DOHH2 (cell line): ENCODE measurements around the gene CTBP1.

ENCODE experiments used
- H3F3A ChIP-seq: fragments of 200-600 bp; sonication (generic), shearing (Covaris generic); 2 replicates; pipeline ENCODE4 v1.6.0; 2016; ENCODE audit warnings: antibody characterized with exemption, mild to moderate bottlenecking; ENCODE audit not compliant: control insufficient read depth, insufficient read depth
- H3K27ac ChIP-seq: fragments of 200-600 bp; sonication (generic); 2 replicates; pipeline ENCODE4 v1.5.1; 2014; ENCODE audit warnings: low read depth, mild to moderate bottlenecking, low read length, moderate library complexity
- H3K27me3 ChIP-seq: fragments of 200-600 bp; sonication (generic); 2 replicates; pipeline ENCODE4 v1.6.1; 2014; ENCODE audit warnings: mild to moderate bottlenecking, low read length, mixed read lengths; ENCODE audit not compliant: control insufficient read depth
- H3K36me3 ChIP-seq: fragments of 200-600 bp; sonication (generic); 2 replicates; pipeline ENCODE4 v1.6.1; 2014; ENCODE audit warnings: mild to moderate bottlenecking, low read length, moderate library complexity, mixed read lengths; ENCODE audit not compliant: control insufficient read depth
- H3K4me1 ChIP-seq: fragments of 200-600 bp; sonication (generic); 2 replicates; pipeline ENCODE4 v1.6.1; 2014; ENCODE audit warnings: mild to moderate bottlenecking, low read length, mixed read lengths; ENCODE audit not compliant: control insufficient read depth
- H3K4me2 ChIP-seq: fragments of 200-600 bp; sonication (generic); 2 replicates; pipeline ENCODE4 v1.6.0; 2014; ENCODE audit warnings: mild to moderate bottlenecking, low read length, moderate library complexity
- H3K4me3 ChIP-seq: fragments of 200-600 bp; sonication (generic); 2 replicates; pipeline ENCODE4 v1.5.1; 2014; ENCODE audit warnings: mild to moderate bottlenecking, low read length, mixed read lengths
- H3K79me2 ChIP-seq: fragments of 200-600 bp; sonication (generic); 2 replicates; pipeline ENCODE4 v1.6.1; 2014; ENCODE audit warnings: mild to moderate bottlenecking, low read length, mixed read lengths; ENCODE audit not compliant: control insufficient read depth
- H3K9me2 ChIP-seq: fragments of 200-600 bp; sonication (generic); replicated peaks from 2 replicates; pipeline ENCODE4 v1.6.1; 2014; ENCODE audit warnings: mild to moderate bottlenecking, low read length, mixed read lengths; ENCODE audit not compliant: control insufficient read depth
- H3K9me3 ChIP-seq: fragments of 200-600 bp; sonication (generic); 2 replicates; pipeline ENCODE4 v1.6.1; 2014; ENCODE audit warnings: antibody characterized with exemption, low read length, mixed read lengths; ENCODE audit not compliant: control insufficient read depth, insufficient read depth
- H4K20me1 ChIP-seq: fragments of 200-600 bp; sonication (generic); 2 replicates; pipeline ENCODE4 v1.6.0; 2014; ENCODE audit warnings: low read depth, mild to moderate bottlenecking, antibody characterized with exemption, low read length, moderate library complexity; ENCODE audit not compliant: control insufficient read depth, insufficient read depth
- CTCF ChIP-seq: fragments of 200-600 bp; sonication (generic); IDR thresholded peaks from one replicate; pipeline ENCODE4 v1.5.1; 2014; ENCODE audit warnings: antibody characterized with exemption, mild to moderate bottlenecking, low read depth, low read length; ENCODE audit not compliant: poor library complexity, severe bottlenecking
- EZH2phosphoT487 ChIP-seq: fragments of 200-600 bp; sonication (generic); IDR thresholded peaks from 2 replicates; pipeline ENCODE4 v1.6.1; 2017; ENCODE audit warnings: borderline replicate concordance, mild to moderate bottlenecking, antibody characterized with exemption, low read length, moderate library complexity, mixed read lengths

CTBP1 gene

GRCh38 chr4:1234309-1234695 lies 14.6 kb downstream of the CTBP1 start:
- peaks cover 96% of the 10 kb centered on the region for H3K36me3 ChIP-seq
- H3F3A ChIP-seq, result no peaks in the 10 kb centered on the region
- H3K4me2 ChIP-seq, result no peak overlapping the region
- H3K9me2 ChIP-seq, result no peaks in the 10 kb centered on the region
- H3K79me2 ChIP-seq, result peaks cover 59% of the 10 kb centered on the region
- no peaks in the 10 kb centered on the region for H3K27me3 ChIP-seq
- H3K4me1 ChIP-seq, result no peaks in the 10 kb centered on the region
- 0 out of 2 replicates have a peak, but pooled peaks cover 4% of the 10 kb centered on the region for H4K20me1 ChIP-seq
- no peak overlapping the region for H3K27ac ChIP-seq
- TF ChIP-seq EZH2phosphoT487 (no peak), CTCF (no peak)
- H3K9me3 ChIP-seq, result no peaks in the 10 kb centered on the region
- no peak overlapping the region for H3K4me3 ChIP-seq

- Histone ChIP-seq H3K4me3 (no peak overlapping the region), H3F3A (no peaks in the 10 kb centered on the region), H3K36me3 (peaks cover 96% of the 10 kb centered on the region), H3K4me2 (no peak overlapping the region), H3K27ac (no peak overlapping the region), H4K20me1 (0 out of 2 replicates have a peak, but pooled peaks cover 4% of the 10 kb centered on the region), H3K79me2 (peaks cover 57% of the 10 kb centered on the region), H3K27me3 (no peaks in the 10 kb centered on the region), H3K4me1 (no peaks in the 10 kb centered on the region), H3K9me2 (no peaks in the 10 kb centered on the region), H3K9me3 (no peaks in the 10 kb centered on the region)
- TF ChIP-seq CTCF, result no peak
- no peak for TF ChIP-seq EZH2phosphoT487
Observed at GRCh38 chr4:1233641-1234308, 15.2 kb downstream of the CTBP1 start.

GRCh38 chr4:1232661-1233621 lies 16.0 kb downstream of the CTBP1 start:
- H4K20me1 ChIP-seq, result 0 out of 2 replicates have a peak, but pooled peaks cover 4% of the 10 kb centered on the region
- peaks cover 96% of the 10 kb centered on the region for H3K36me3 ChIP-seq
- H3K4me1 ChIP-seq, result no peaks in the 10 kb centered on the region

More at GRCh38 chr4:1232661-1233621, 16.0 kb downstream of the CTBP1 start:
- Histone ChIP-seq H3K4me2 (no peak overlapping the region), H3K4me3 (no peak overlapping the region), H3K27ac (no peak overlapping the region), H3K9me2 (no peaks in the 10 kb centered on the region), H3K27me3 (no peaks in the 10 kb centered on the region), H3K79me2 (peaks cover 48% of the 10 kb centered on the region), H3K9me3 (no peaks in the 10 kb centered on the region), H3F3A (no peaks in the 10 kb centered on the region)
- no peak for TF ChIP-seq CTCF
- no peak for TF ChIP-seq EZH2phosphoT487
